ENCODE measurements around the gene ZNF280D. TPM values are rescaled to one million over a fixed set of nuclear protein-coding genes. Genes with fewer than 3 reads are reported as not detected.

Gene ZNF280D
- total RNA-seq, 1 experiment from 2014 or later: 25.3 TPM

GRCh38 chr15:56677271-56677670 lies 56.0 kb downstream of the ZNF280D start:
- Histone ChIP-seq H3K4me1 (ENCODE audit: control insufficient read depth in 1 of 2, insufficient read depth in 2 of 2, low read length in 2 of 2) (no peaks in the 10 kb centered on the region), H4K20me1 (ENCODE audit: insufficient read depth) (no peaks in the 10 kb centered on the region), H3K4me2 (ENCODE audit: low read length) (no peak overlapping the region), H3K9me3 (ENCODE audit: control insufficient read depth in 1 of 2, insufficient read depth in 1 of 2, low read depth in 1 of 2, low read length in 2 of 2) (no peaks in the 10 kb centered on the region), H3K9me2 (ENCODE audit: insufficient read depth) (no peaks in the 10 kb centered on the region), H3K9ac (ENCODE audit: low read length) (no peak overlapping the region), H3K4me3 (replicated peaks in 1 of 2; ENCODE audit: low read depth in 1 of 2, low read length in 2 of 2) (no peak overlapping the region), H3K79me2 (ENCODE audit: insufficient read depth, low read length) (no peaks in the 10 kb centered on the region), H3K27me3 (ENCODE audit: insufficient read depth, low read length) (no peaks in the 10 kb centered on the region), H3K36me3 (ENCODE audit: control insufficient read depth in 1 of 2, insufficient read depth in 2 of 2, low read length in 2 of 2) (no peaks in the 10 kb centered on the region), H3K27ac (ENCODE audit: low read depth, low read length) (no peak overlapping the region), H2AFZ (ENCODE audit: low read depth, low read length, poor library complexity, severe bottlenecking) (no peak overlapping the region)
- ChIA-PET POLR2A (no interaction called here), CTCF (no interaction called here), RAD21 (ENCODE audit: low non-redundant PET in 1 of 2, low total read pairs in 2 of 2, uncharacterized antibody in 2 of 2, unreplicated experiment in 2 of 2) (no interaction called here)
- TF ChIP-seq RAD21 (IDR thresholded peaks at IDR 0.05; ENCODE audit: low read depth) (no peak), EZH2 (IDR thresholded peaks at IDR 0.05) (no peak), POLR2A (IDR thresholded peaks at IDR 0.05; ENCODE audit: borderline replicate concordance, extremely low read depth, insufficient read depth, insufficient read length) (no peak), REST (IDR thresholded peaks at IDR 0.05; ENCODE audit: low read depth) (no peak)
- DNase-seq (ENCODE audit: low read depth, low spot score): no peak
- BruUV-seq (replicated peaks): no TSS peak
- ATAC-seq: no peak
- intact Hi-C loops (cut with micrococcal nuclease): no loop called here

DNA sequence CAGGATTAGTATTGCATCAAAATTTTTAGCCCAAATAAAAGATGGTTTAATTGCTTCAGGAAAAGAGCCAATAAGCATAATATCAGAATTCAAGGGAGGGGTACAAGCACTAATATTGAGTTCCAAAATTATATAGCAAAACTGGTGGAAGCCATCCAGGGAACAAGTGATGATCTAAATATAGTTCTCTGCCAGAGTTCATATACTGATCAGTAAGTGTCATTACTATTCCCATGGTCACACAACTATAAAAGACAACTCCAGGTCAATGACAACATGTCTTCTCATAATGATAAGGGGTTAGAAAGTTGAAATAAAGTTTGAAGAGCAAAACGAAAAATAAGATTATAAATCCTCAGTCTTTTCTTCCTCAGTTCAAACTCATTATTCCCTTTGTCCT lies 57.4 kb downstream of the ZNF280D start:
- RAD21 ChIA-PET (ENCODE audit: low non-redundant PET in 1 of 2, low total read pairs in 2 of 2, uncharacterized antibody in 2 of 2, unreplicated experiment in 2 of 2): no interaction called here
- Histone ChIP-seq H3K9ac (ENCODE audit: low read length) (no peak overlapping the region), H4K20me1 (ENCODE audit: insufficient read depth) (no peaks in the 10 kb centered on the region), H3K4me1 (ENCODE audit: control insufficient read depth in 1 of 2, insufficient read depth in 2 of 2, low read length in 2 of 2) (no peaks in the 10 kb centered on the region), H3K27ac (ENCODE audit: low read depth, low read length) (no peak overlapping the region), H3K4me3 (replicated peaks in 1 of 2; ENCODE audit: low read depth in 1 of 2, low read length in 2 of 2) (no peak overlapping the region), H2AFZ (ENCODE audit: low read depth, low read length, poor library complexity, severe bottlenecking) (no peak overlapping the region), H3K9me2 (ENCODE audit: insufficient read depth) (no peaks in the 10 kb centered on the region), H3K79me2 (ENCODE audit: insufficient read depth, low read length) (no peaks in the 10 kb centered on the region), H3K9me3 (ENCODE audit: control insufficient read depth in 1 of 2, insufficient read depth in 1 of 2, low read depth in 1 of 2, low read length in 2 of 2) (no peaks in the 10 kb centered on the region), H3K27me3 (ENCODE audit: insufficient read depth, low read length) (no peaks in the 10 kb centered on the region), H3K36me3 (ENCODE audit: control insufficient read depth in 1 of 2, insufficient read depth in 2 of 2, low read length in 2 of 2) (no peaks in the 10 kb centered on the region), H3K4me2 (ENCODE audit: low read length) (no peak overlapping the region)
- no peak for ATAC-seq
- POLR2A ChIA-PET: no interaction called here
- DNase-seq (ENCODE audit: low read depth, low spot score): no peak
- no TSS peak for BruUV-seq (replicated peaks)
- intact Hi-C loops (cut with micrococcal nuclease): no loop called here
- CTCF ChIA-PET: no interaction called here
- no peak for TF ChIP-seq ZNF274 (IDR thresholded peaks at IDR 0.05; ENCODE audit: low read depth, low read length)
- no peak for TF ChIP-seq RAD21 (IDR thresholded peaks at IDR 0.05; ENCODE audit: low read depth)
- TF ChIP-seq ELF1 (IDR thresholded peaks at IDR 0.05; ENCODE audit: borderline replicate concordance, low read depth): no peak
- TF ChIP-seq SP1 (IDR thresholded peaks at IDR 0.05; ENCODE audit: low read depth): no peak
- no peak for TF ChIP-seq REST (IDR thresholded peaks at IDR 0.05; ENCODE audit: low read depth)
